CD8-positive, alpha-beta memory T cell (primary cell): ENCODE measurements around the gene UNCX. TPM values are rescaled to one million over a fixed set of nuclear protein-coding genes. Genes with fewer than 3 reads are reported as not detected.

Experiments used
- CTCF ChIA-PET: fragments of 350-600 bp; sonication (Branson Sonifier 250); formaldehyde crosslinking; loops from one replicate; lab custom pipeline; 2021; ENCODE audit warnings: antibody characterized with exemption; lab: Charles Lee
- POLR2A ChIA-PET: fragments of 350-600 bp; sonication (Branson Sonifier 250); formaldehyde crosslinking; loops from one replicate; lab custom pipeline; 2021; ENCODE audit warnings: antibody characterized with exemption; lab: Charles Lee
- DNase-seq, 5 donors: peaks; one replicate each; pipeline versions ENCODE4 v3.0.0 to v3.0.0-alpha.2; 2020 to 2022; ENCODE audit warnings: mixed read lengths in 1 of 5
- H3K27ac ChIP-seq: one replicate; pipeline ENCODE4 v1.7.0; 2013; ENCODE audit warnings: low read depth, mild to moderate bottlenecking, low read length, moderate library complexity
- H3K27me3 ChIP-seq: 2 replicates; pipeline ENCODE4 v1.7.0; 2013; ENCODE audit warnings: low read length, mild to moderate bottlenecking; ENCODE audit not compliant: insufficient read depth, poor library complexity, severe bottlenecking
- H3K36me3 ChIP-seq: 2 replicates; pipeline ENCODE4 v1.7.0; 2013; ENCODE audit warnings: mild to moderate bottlenecking, low read length, moderate library complexity; ENCODE audit not compliant: insufficient read depth
- H3K4me1 ChIP-seq: 2 replicates; pipeline ENCODE4 v1.7.0; 2013; ENCODE audit warnings: mild to moderate bottlenecking, low read length, moderate library complexity; ENCODE audit not compliant: insufficient read depth
- H3K4me3 ChIP-seq: 2 replicates; pipeline ENCODE4 v1.7.0; 2013; ENCODE audit warnings: mild to moderate bottlenecking, low read length
- H3K9me3 ChIP-seq: 2 replicates; pipeline ENCODE4 v1.7.0; 2013; ENCODE audit warnings: mild to moderate bottlenecking, low read length
- H3K27ac Mint-ChIP-seq, 8 donors: one replicate each; pipeline ENCODE4 v1.8.0; 2020 to 2021; ENCODE audit warnings: mixed read lengths in 8 of 8, mild to moderate bottlenecking in 6 of 8, inconsistent platforms in 3 of 8, moderate library complexity in 3 of 8
- H3K27me3 Mint-ChIP-seq, 2 donors: one replicate each; pipeline ENCODE4 v1.8.0; 2020 to 2021; ENCODE audit warnings: mixed read lengths in 2 of 2, mild to moderate bottlenecking in 1 of 2, moderate library complexity in 1 of 2
- H3K36me3 Mint-ChIP-seq, 3 donors: one replicate each; pipeline ENCODE4 v1.8.0; 2020 to 2021; ENCODE audit warnings: mixed read lengths in 3 of 3, inconsistent platforms in 1 of 3, mild to moderate bottlenecking in 1 of 3
- H3K4me1 Mint-ChIP-seq, 3 donors: one replicate each; pipeline ENCODE4 v1.8.0; 2020 to 2021; ENCODE audit warnings: mixed read lengths in 3 of 3, inconsistent platforms in 1 of 3, mild to moderate bottlenecking in 1 of 3
- H3K4me3 Mint-ChIP-seq, 7 donors: one replicate each; pipeline ENCODE4 v1.8.0; 2020 to 2021; ENCODE audit warnings: mixed read lengths in 7 of 7, mild to moderate bottlenecking in 6 of 7, moderate library complexity in 4 of 7, inconsistent platforms in 2 of 7
- H3K9me3 Mint-ChIP-seq, 5 donors: one replicate each; pipeline ENCODE4 v1.8.0; 2020 to 2022; ENCODE audit warnings: mixed read lengths in 5 of 5, mild to moderate bottlenecking in 3 of 5, moderate library complexity in 2 of 5, inconsistent platforms in 1 of 5
- polyA plus RNA-seq: library from polyadenylated mRNA; unstranded; fragments of 300-500 nt; fragmentation: Illumina TruSeq; gene quantifications from one replicate; pipeline ENCODE4 v1.2.3, GENCODE V29; 2021
- total RNA-seq, 2 experiments: library from RNA; stranded (reverse); gene quantifications; one replicate each; pipeline ENCODE4 v1.2.3, GENCODE V29; 2021

UNCX gene
- total and polyA plus RNA-seq, 3 experiments from 2014 or later, result not detected

DNA sequence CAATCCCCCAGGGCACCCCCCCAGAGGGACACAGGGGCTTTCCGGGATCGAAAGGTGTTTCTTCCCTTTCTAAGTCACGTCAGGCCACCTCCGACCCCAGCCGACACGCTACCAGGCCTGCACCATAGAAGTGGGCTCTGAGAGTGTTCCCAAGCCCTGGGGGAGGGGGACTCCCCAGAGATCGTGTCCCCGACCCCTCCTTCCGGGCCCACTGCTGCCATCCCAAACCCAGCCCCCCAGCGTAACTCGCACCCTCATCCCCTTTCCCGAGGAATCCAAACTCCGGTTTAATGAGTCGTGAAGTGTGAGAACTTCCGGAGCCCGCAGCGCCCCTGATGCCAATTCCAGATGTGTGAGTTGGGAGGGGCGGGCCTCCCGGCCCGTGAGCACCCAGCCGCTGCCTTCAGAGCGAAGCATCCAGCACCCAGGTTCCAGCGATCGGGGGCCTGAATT, 11.3 kb downstream of the UNCX start:
- no peak overlapping the region for H3K27ac ChIP-seq
- Mint-ChIP-seq H3K36me3 (no peaks in the 10 kb centered on the region), H3K27ac (peak overlapping the region in 1 of 8 donors; percentile 61), H3K4me3 (peak overlapping the region in 1 of 7 donors; percentile 36), H3K4me1 (peaks cover 14 to 26% (median 23%) of the 10 kb centered on the region in 3 donors), H3K27me3 (peaks cover 61 to 75% of the 10 kb centered on the region in 2 donors), H3K9me3 (no peaks in the 10 kb centered on the region)
- H3K4me3 ChIP-seq, result no peak overlapping the region
- H3K4me1 ChIP-seq, result peaks cover 15% of the 10 kb centered on the region
- peaks cover 64% of the 10 kb centered on the region for H3K27me3 ChIP-seq
- H3K36me3 ChIP-seq, result no peaks in the 10 kb centered on the region
- ChIA-PET POLR2A (no interaction called here), CTCF (no interaction called here)
- no peak for DNase-seq
- H3K9me3 ChIP-seq, result no peaks in the 10 kb centered on the region

DNA sequence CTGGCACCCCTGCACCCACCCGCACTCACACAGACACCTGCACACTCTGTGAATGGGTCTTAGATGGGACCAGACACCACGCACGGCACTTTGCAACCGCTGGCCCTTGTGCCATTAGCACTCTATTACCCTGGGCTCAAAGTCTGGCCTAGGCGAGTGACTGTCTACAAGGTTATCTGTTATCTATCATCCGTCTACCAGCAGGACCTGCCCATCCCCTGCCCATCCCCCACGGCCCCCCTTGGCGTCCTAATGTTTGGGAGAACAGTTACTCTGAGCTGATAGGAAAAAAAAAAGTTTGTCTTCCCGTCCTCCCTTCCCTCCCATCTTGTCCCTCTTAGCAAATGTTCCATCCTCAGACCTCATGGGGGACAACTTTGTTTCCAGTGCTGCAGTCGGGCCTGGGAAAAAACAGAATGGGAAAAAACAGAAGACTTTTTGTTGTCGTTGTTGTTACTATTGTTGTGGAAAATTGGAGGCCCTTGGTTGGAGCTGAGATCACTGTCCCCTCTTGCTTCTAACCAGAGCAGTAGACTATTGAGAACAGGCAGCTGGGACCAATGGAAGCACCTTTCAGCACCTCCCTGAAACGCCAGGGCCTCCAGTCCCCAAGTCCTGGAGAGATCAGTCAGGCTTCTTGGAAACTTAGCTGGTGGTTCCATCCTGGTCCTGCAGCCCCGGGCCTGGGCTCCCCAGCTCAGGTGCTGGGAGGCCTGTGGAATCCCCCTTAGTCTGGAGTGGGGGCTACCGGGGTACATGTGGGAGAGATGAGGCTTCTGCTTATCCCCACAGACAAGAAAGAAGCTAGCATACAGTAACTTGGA, 12.2 kb downstream of the UNCX start:
- ChIA-PET CTCF (no interaction called here), POLR2A (no interaction called here)
- Mint-ChIP-seq H3K36me3 (no peaks in the 10 kb centered on the region), H3K9me3 (no peaks in the 10 kb centered on the region), H3K4me1 (peaks cover 14 to 23% (median 23%) of the 10 kb centered on the region in 3 donors), H3K27ac (peak overlapping the region in 2 of 8 donors; percentile 39 to 65), H3K4me3 (peak overlapping the region in 1 of 7 donors; percentile 0), H3K27me3 (peaks cover 54 to 68% of the 10 kb centered on the region in 2 donors)
- peaks cover 15% of the 10 kb centered on the region for H3K4me1 ChIP-seq
- H3K36me3 ChIP-seq, result no peaks in the 10 kb centered on the region
- DNase-seq, result no peak
- H3K27ac ChIP-seq, result no peak overlapping the region
- H3K9me3 ChIP-seq, result no peaks in the 10 kb centered on the region
- peaks cover 60% of the 10 kb centered on the region for H3K27me3 ChIP-seq
- H3K4me3 ChIP-seq, result no peak overlapping the region

DNA sequence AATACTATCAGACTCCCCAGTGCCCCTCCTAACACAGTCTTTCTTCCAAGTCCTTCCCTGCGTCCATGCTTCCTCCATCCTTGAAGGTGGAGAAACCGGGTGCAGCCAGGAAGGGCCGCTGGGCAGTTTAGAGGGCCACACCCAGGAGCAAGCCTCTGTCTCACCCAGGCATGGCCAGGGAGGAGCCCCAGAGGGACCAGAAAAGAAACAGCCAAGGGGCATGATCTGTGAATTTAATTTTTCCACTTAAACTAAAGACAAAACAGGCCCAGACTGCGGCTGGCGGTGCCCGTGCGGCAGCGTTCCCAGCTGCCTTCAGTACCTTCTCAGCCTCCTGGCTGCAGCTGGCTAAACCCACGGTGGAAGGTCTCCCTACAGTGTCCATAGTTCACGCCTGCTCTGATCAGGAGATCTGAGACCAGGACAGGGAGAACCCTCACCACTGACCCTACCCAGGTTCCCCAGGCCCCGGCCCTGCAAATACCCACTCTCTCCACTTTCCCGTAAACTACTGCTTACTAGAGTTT, 12.9 kb downstream of the UNCX start:
- Histone ChIP-seq H3K27me3 (peaks cover 57% of the 10 kb centered on the region), H3K4me3 (no peak overlapping the region), H3K27ac (no peak overlapping the region), H3K4me1 (peaks cover 15% of the 10 kb centered on the region), H3K36me3 (no peaks in the 10 kb centered on the region), H3K9me3 (no peaks in the 10 kb centered on the region)
- peaks cover 56 to 69% of the 10 kb centered on the region in 2 donors for H3K27me3 Mint-ChIP-seq
- no peaks in the 10 kb centered on the region for H3K36me3 Mint-ChIP-seq
- H3K9me3 Mint-ChIP-seq, result no peaks in the 10 kb centered on the region
- DNase-seq, result no peak
- H3K4me3 Mint-ChIP-seq, result peak overlapping the region in 3 of 7 donors; percentile 0 to 19 (median 18)
- peaks cover 17 to 25% (median 23%) of the 10 kb centered on the region in 3 donors for H3K4me1 Mint-ChIP-seq
- peak overlapping the region in 2 of 8 donors; percentile 2 to 65 for H3K27ac Mint-ChIP-seq
- ChIA-PET POLR2A (no interaction called here), CTCF (no interaction called here)

DNA sequence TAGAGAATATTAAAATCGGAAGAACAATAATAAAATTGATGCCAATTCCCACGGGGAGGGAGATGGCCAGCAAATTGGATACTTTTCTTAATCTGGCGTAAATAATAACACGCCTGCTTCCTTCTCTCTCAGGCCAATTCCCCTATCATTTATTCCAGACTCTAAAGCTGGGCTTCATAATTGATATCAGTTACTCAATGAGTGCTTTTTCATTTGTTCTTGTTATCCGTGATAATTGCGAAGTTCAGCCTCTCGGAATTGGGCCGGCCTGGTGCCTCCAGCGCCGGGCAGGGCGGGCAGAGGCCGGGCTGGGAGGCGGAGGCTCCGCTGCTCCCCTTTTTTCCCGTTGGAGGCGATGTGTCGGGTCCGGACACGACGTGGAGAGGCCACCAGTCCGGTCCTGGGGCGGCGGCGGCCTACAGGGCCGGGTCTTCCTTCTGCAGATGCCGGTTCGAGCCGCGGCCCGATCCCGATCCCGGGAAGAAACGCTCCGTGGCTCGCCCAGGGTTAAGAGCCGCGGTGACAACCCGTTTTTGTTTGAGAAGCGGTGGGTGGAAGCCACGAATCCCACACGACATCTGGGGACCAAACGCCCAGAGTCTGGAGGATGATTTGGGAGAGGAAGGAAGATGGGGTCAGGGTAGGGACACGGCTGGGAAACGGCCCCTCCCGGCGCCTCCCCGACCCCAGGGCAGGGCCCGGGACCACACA, 13.6 kb downstream of the UNCX start:
- Histone ChIP-seq H3K27ac (no peak overlapping the region), H3K36me3 (no peaks in the 10 kb centered on the region), H3K27me3 (peaks cover 62% of the 10 kb centered on the region), H3K9me3 (no peaks in the 10 kb centered on the region), H3K4me3 (no peak overlapping the region), H3K4me1 (peaks cover 15% of the 10 kb centered on the region)
- peak overlapping the region in 1 of 8 donors; percentile 65 for H3K27ac Mint-ChIP-seq
- H3K27me3 Mint-ChIP-seq, result peaks cover 59 to 73% of the 10 kb centered on the region in 2 donors
- CTCF ChIA-PET, result no interaction called here
- no peaks in the 10 kb centered on the region for H3K9me3 Mint-ChIP-seq
- H3K36me3 Mint-ChIP-seq, result no peaks in the 10 kb centered on the region
- peaks cover 15 to 23% (median 22%) of the 10 kb centered on the region in 3 donors for H3K4me1 Mint-ChIP-seq
- peak overlapping the region in 4 of 7 donors; percentile 33 to 85 (median 44) for H3K4me3 Mint-ChIP-seq
- DNase-seq, result no peak
- POLR2A ChIA-PET, result no interaction called here

DNA sequence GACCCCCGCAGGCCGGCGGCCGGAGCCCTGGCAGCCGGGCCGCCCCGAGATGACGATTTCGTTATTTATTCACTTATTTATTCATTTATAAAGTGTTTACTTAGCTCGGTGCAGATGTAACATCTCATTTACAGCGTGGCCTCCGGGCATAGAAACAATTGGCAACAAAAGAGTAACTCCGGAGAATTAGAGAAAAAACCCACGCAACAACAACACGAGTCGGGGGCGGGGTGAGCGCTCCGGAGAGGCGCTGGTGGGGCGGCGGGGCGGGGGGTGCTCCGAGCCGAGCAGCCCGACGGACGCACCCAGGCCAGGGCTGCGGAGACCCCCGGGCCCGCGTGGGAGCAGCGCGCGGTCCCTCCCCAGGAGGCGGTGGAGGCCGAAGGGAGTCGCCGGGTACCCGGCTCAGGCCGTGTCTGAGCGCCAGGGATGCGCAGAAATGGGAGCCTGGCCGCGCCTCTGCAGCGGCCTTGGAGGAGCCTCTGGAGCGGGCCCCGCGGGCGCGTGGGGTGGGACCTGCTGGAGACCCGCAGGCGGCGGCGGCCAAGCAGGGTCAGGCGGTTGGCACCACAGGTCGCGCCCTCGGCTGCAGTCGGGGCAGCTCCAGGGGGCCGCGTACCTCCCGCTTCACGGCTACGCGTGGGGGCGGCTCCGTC, 14.3 kb downstream of the UNCX start:
- CTCF ChIA-PET, result interaction anchor here (0.9 kb wide), 1 partner anchor 10 kb away, joined by 3 read pairs; no protein-coding TSS in a partner anchor
- no peak overlapping the region for H3K4me3 ChIP-seq
- H3K4me1 ChIP-seq, result peaks cover 15% of the 10 kb centered on the region
- no peaks in the 10 kb centered on the region for H3K9me3 ChIP-seq
- Mint-ChIP-seq H3K4me3 (peak overlapping the region in 1 of 7 donors; percentile 19), H3K36me3 (no peaks in the 10 kb centered on the region), H3K27me3 (peaks cover 58 to 72% of the 10 kb centered on the region in 2 donors), H3K4me1 (peaks cover 15 to 23% (median 19%) of the 10 kb centered on the region in 3 donors), H3K27ac (no peak overlapping the region), H3K9me3 (no peaks in the 10 kb centered on the region)
- H3K36me3 ChIP-seq, result no peaks in the 10 kb centered on the region
- peaks cover 62% of the 10 kb centered on the region for H3K27me3 ChIP-seq
- DNase-seq, result no peak
- H3K27ac ChIP-seq, result no peak overlapping the region
- POLR2A ChIA-PET, result no interaction called here

DNA sequence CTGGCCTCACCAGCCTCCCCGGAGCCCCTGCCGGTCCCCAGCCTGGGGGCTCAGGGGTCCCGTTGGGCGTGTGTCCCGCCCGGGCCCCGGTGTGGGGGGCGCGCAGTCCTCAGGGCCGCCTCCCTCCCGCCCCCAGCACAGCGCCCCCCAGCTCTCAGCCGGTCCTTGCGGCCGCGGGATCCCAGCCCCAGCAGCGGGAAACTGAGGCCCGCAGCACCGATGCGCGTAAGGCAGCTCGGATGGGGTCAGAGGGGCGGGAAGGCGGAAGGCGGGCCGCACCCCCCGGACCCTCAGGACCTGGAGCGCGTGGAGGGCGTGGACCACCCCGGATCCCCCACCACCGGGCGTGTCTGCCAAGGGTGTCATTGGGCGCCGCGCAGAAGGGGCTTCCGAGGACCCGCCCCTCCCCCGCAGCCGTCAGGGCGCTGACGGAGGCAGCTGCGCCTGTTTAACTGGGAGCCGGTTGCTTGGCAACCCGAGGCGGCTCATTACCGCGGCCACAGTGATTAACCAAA, 14.9 kb downstream of the UNCX start:
- Histone ChIP-seq H3K9me3 (no peaks in the 10 kb centered on the region), H3K4me1 (peaks cover 15% of the 10 kb centered on the region), H3K27me3 (peaks cover 61% of the 10 kb centered on the region), H3K27ac (no peak overlapping the region), H3K4me3 (no peak overlapping the region), H3K36me3 (no peaks in the 10 kb centered on the region)
- Mint-ChIP-seq H3K36me3 (no peaks in the 10 kb centered on the region), H3K4me1 (peaks cover 15 to 23% (median 19%) of the 10 kb centered on the region in 3 donors), H3K27me3 (peaks cover 60 to 71% of the 10 kb centered on the region in 2 donors), H3K4me3 (peak overlapping the region in 1 of 7 donors; percentile 59), H3K27ac (no peak overlapping the region), H3K9me3 (no peaks in the 10 kb centered on the region)
- ChIA-PET CTCF (interaction anchor here (0.9 kb wide), 2 partner anchors 8 to 11 kb away, joined by 3 read pairs; no protein-coding TSS in a partner anchor), POLR2A (no interaction called here)
- DNase-seq, result peak in 3 of 5 donors; percentile 26 to 65 (median 27)

DNA sequence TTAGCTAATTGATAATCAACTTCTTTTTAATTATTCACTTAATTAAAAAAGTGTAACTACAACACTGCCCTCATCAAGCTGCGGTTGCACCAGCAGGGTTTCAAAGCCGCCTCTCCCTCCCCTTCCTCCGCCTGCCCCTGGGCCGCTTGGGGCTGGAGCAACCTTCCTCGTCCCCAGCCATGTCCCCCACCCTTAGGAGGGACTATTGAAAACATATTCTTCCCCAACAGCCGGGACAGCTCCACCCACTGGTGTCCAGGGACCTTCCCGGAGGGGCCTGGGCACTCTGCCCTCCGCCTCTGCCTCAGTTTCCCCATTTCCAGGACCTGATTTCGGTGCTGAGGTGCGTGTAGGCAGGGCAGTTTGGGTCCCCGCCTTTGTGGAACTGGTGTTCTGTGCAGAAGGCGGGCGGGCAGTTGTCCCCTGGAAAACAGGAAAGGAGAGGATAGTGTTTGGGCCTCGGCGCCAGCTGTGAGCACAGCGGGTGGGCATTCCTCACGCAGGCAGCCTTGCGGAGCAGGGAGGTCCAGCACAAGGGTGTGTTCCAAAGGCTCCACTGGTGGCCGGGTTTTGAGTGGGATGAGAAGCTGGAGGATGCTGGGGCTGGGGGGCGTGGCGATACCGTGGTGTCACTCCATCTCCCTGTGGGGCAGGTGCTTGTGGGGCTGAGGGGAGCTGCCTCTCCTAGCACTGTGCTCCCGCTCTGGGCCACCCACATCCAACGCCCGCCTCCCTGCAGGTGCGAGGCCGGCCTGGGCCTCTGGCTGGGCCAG, 15.7 kb downstream of the UNCX start:
- Mint-ChIP-seq H3K4me3 (peak overlapping the region in 5 of 7 donors; percentile 5 to 61 (median 39)), H3K4me1 (peaks cover 12 to 19% (median 19%) of the 10 kb centered on the region in 3 donors), H3K36me3 (no peaks in the 10 kb centered on the region), H3K9me3 (no peaks in the 10 kb centered on the region), H3K27me3 (peaks cover 60 to 72% of the 10 kb centered on the region in 2 donors), H3K27ac (no peak overlapping the region)
- no peak overlapping the region for H3K27ac ChIP-seq
- no peaks in the 10 kb centered on the region for H3K9me3 ChIP-seq
- H3K4me1 ChIP-seq, result peaks cover 15% of the 10 kb centered on the region
- no peak overlapping the region for H3K4me3 ChIP-seq
- CTCF ChIA-PET, result interaction anchor here (0.9 kb wide), 2 partner anchors 9 to 11 kb away, joined by 3 read pairs; no protein-coding TSS in a partner anchor
- no peaks in the 10 kb centered on the region for H3K36me3 ChIP-seq
- DNase-seq, result no peak
- peaks cover 57% of the 10 kb centered on the region for H3K27me3 ChIP-seq
- POLR2A ChIA-PET, result no interaction called here
